Mesothelial cell of epicardium (in vitro differentiated cells): Measurements from ENCODE around the gene STAG3. TPM values are rescaled to one million over a fixed set of nuclear protein-coding genes. Genes with fewer than 3 reads are reported as not detected.

Experiments used
- DNase-seq, 2 experiments: peaks; one replicate each; pipeline ENCODE4 v3.0.0; 2021; ENCODE audit warnings: low spot score in 2 of 2; ENCODE audit not compliant: unreplicated experiment in 2 of 2
- H3K27ac Mint-ChIP-seq: 2 replicates; pipeline ENCODE4 v1.8.0; 2021; ENCODE audit warnings: mixed read lengths
- H3K27me3 Mint-ChIP-seq: 2 replicates; pipeline ENCODE4 v1.8.0; 2021; ENCODE audit warnings: low read depth, mixed read lengths
- H3K36me3 Mint-ChIP-seq: 2 replicates; pipeline ENCODE4 v1.8.0; 2021; ENCODE audit warnings: mixed read lengths
- H3K4me1 Mint-ChIP-seq: 2 replicates; pipeline ENCODE4 v1.8.0; 2021; ENCODE audit warnings: mixed read lengths
- H3K4me3 Mint-ChIP-seq: 2 replicates; pipeline ENCODE4 v1.8.0; 2021; ENCODE audit warnings: mild to moderate bottlenecking, moderate library complexity, mixed read lengths
- H3K9me3 Mint-ChIP-seq: 2 replicates; pipeline ENCODE4 v1.8.0; 2021; ENCODE audit warnings: mixed read lengths
- total RNA-seq: library from RNA; stranded (reverse); gene quantifications from 3 replicates; pipeline ENCODE4 v1.2.1, GENCODE V29; 2021
- TF ChIP-seq, protein P1 (sequence below): fragments of 200-600 bp; sonication (generic); IDR thresholded peaks from one replicate; pipeline ENCODE4 v1.5.0; 2021; ENCODE audit warnings: antibody characterized with exemption; ENCODE audit not compliant: unreplicated experiment

The STAG3 gene
- total RNA-seq, 1 donor from 2014 or later, result 0.94 TPM

DNA sequence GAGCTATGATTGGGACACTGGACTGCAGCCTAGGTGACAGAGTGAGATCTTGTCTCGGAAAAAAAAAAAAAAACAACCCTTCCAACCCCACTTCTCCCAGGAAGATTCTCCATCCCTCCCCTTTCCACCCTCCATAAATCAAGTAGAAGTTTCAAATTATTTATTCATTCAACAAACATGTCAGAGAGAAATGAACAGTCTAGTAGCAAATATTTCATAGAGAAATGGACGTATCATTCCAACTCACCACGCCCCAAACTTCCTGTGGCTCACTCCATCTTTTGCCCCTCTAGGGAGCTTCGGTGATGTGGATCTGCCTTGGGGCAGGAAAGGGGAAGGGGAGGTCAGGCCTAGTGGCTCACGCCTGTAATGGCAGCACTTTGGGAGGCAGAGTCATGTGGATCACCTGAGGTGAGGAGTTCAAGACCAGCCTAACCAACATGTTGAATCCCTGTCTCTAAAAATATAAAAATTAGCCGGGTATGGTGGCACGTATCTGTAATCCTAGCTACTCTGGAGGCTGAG lies 18.6 kb upstream of the STAG3 start:
- Mint-ChIP-seq H3K36me3 (no peaks in the 10 kb centered on the region), H3K4me1 (peaks cover 17% of the 10 kb centered on the region), H3K27ac (peak overlapping the region; percentile 84), H3K9me3 (no peaks in the 10 kb centered on the region), H3K4me3 (peak overlapping the region; percentile 73), H3K27me3 (no peaks in the 10 kb centered on the region)
- DNase-seq, result no peak
- TF ChIP-seq, protein P1, sequence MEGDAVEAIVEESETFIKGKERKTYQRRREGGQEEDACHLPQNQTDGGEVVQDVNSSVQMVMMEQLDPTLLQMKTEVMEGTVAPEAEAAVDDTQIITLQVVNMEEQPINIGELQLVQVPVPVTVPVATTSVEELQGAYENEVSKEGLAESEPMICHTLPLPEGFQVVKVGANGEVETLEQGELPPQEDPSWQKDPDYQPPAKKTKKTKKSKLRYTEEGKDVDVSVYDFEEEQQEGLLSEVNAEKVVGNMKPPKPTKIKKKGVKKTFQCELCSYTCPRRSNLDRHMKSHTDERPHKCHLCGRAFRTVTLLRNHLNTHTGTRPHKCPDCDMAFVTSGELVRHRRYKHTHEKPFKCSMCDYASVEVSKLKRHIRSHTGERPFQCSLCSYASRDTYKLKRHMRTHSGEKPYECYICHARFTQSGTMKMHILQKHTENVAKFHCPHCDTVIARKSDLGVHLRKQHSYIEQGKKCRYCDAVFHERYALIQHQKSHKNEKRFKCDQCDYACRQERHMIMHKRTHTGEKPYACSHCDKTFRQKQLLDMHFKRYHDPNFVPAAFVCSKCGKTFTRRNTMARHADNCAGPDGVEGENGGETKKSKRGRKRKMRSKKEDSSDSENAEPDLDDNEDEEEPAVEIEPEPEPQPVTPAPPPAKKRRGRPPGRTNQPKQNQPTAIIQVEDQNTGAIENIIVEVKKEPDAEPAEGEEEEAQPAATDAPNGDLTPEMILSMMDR, result no peak

DNA sequence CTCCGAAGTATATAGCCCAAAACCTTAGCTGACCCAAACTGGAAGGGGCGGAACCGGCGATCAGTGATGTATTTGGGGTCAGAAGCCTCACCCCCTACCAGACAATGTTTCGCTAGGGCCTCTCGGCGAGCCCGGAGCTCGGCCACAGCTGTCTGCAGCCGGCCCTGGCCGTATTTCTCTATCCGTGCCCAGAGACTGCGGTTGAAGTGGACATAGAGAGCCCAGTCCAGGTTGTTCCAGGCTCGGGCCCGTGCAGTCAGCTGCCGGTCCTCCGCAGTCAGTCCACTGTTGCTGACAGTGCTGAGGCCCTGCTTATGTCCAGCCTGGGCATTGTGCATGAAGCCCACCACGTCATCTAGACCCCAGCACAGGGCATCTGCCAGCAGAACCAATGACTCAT lies 17.7 kb upstream of the STAG3 start:
- no peak for DNase-seq
- peaks cover 17% of the 10 kb centered on the region for H3K4me1 Mint-ChIP-seq

GRCh38 chr7:100163006-100163531 lies 14.6 kb upstream of the STAG3 start:
- Mint-ChIP-seq H3K27me3 (peaks cover 22% of the 10 kb centered on the region), H3K27ac (no peak overlapping the region), H3K9me3 (no peaks in the 10 kb centered on the region), H3K36me3 (no peaks in the 10 kb centered on the region), H3K4me3 (no peak overlapping the region), H3K4me1 (peaks cover 29% of the 10 kb centered on the region)
- TF ChIP-seq, protein P1, result no peak
- DNase-seq, result no peak

More for the DNA sequence above, 17.7 kb upstream of the STAG3 start:
- no peaks in the 10 kb centered on the region for H3K27me3 Mint-ChIP-seq
- peak overlapping the region; percentile 43 for H3K4me3 Mint-ChIP-seq
- TF ChIP-seq, protein P1, result no peak
- H3K36me3 Mint-ChIP-seq, result no peaks in the 10 kb centered on the region
- H3K9me3 Mint-ChIP-seq, result no peaks in the 10 kb centered on the region
- H3K27ac Mint-ChIP-seq, result no peak overlapping the region

GRCh38 chr7:100163871-100164270 lies 13.8 kb upstream of the STAG3 start:
- Mint-ChIP-seq H3K36me3 (no peaks in the 10 kb centered on the region), H3K27ac (no peak overlapping the region), H3K4me3 (no peak overlapping the region), H3K4me1 (peaks cover 35% of the 10 kb centered on the region), H3K27me3 (peaks cover 30% of the 10 kb centered on the region), H3K9me3 (no peaks in the 10 kb centered on the region)
- DNase-seq, result no peak
- TF ChIP-seq, protein P1, result no peak

DNA sequence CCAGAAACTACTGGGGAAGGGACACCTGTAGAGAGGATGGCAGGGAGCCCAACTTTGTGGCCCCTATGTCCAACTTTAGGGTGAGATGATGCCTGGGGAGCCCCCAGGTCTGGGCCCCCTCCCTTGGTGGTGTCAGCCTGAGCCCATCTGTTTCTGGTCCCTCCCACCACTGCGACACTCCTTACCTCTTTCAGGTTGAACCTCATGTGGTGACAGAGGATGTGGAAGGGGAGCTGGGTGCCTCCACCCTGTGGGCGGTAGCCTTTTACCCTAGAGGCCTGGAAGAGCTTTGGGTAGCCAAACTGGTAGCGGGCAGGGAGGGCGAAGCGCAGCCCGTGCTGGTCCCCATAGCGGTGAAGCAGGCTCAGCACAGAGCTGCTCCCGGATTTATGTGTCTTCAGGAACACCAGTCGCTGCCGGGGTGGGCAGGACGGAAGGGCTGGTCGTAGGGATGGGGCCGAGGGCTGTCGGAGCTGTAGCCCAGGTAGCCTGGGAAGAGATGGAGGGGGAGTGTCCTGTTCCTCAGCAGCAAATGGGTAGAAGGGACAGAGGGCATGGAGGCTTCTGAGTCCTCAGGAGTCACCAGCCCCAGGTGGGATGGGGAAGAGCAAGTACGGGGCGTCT lies 11.3 kb upstream of the STAG3 start:
- Mint-ChIP-seq H3K36me3 (peaks cover 2% of the 10 kb centered on the region), H3K27me3 (peaks cover 36% of the 10 kb centered on the region), H3K9me3 (no peaks in the 10 kb centered on the region), H3K27ac (peak overlapping the region; percentile 54), H3K4me3 (peak overlapping the region; percentile 3), H3K4me1 (peaks cover 39% of the 10 kb centered on the region)
- TF ChIP-seq, protein P1, result no peak
- no peak for DNase-seq
